Effector memory CD8-positive, alpha-beta T cell (primary cell): ENCODE data around the gene FAM186B.

Experiments used
- ATAC-seq: fragments of 150-1000 bp; cut with Tn5 transposase; replicated peaks from 2 replicates; pipeline ENCODE4 v1.10.0; 2021; ENCODE audit warnings: mild to moderate bottlenecking, moderate library complexity
- DNase-seq, 3 experiments: peaks; one replicate each; pipeline ENCODE4 v3.0.0; 2021
- H3K27ac Mint-ChIP-seq, 2 donors: one replicate each; pipeline ENCODE4 v1.8.0; 2022; ENCODE audit warnings: mild to moderate bottlenecking in 2 of 2, mixed read lengths in 2 of 2, moderate library complexity in 2 of 2
- H3K27me3 Mint-ChIP-seq, 2 donors: one replicate each; pipeline ENCODE4 v1.8.0; 2022; ENCODE audit warnings: mixed read lengths in 2 of 2
- H3K36me3 Mint-ChIP-seq: one replicate; pipeline ENCODE4 v1.8.0; 2022; ENCODE audit warnings: mild to moderate bottlenecking, moderate library complexity, mixed read lengths; ENCODE audit not compliant: insufficient read depth
- H3K4me1 Mint-ChIP-seq, 2 donors: one replicate each; pipeline ENCODE4 v1.8.0; 2022; ENCODE audit warnings: low read depth in 2 of 2, mixed read lengths in 2 of 2
- H3K4me3 Mint-ChIP-seq, 2 donors: one replicate each; pipeline ENCODE4 v1.8.0; 2022; ENCODE audit warnings: mild to moderate bottlenecking in 2 of 2, mixed read lengths in 2 of 2, moderate library complexity in 2 of 2
- H3K9me3 Mint-ChIP-seq, 2 donors: one replicate each; pipeline ENCODE4 v1.8.0; 2022; ENCODE audit warnings: mixed read lengths in 2 of 2

The FAM186B gene

GRCh38 chr12:49565406-49566265 is 39.8 kb downstream of the FAM186B start:
- DNase-seq (no peak), ATAC-seq (no peak)
- H3K36me3 Mint-ChIP-seq = peaks cover 52% of the 10 kb centered on the region
- H3K9me3 Mint-ChIP-seq = no peaks in the 10 kb centered on the region
- H3K4me1 Mint-ChIP-seq = peaks cover 35 to 46% of the 10 kb centered on the region in 2 donors
- peak overlapping the region; percentile 35 to 67 for H3K27ac Mint-ChIP-seq
- H3K27me3 Mint-ChIP-seq = no peaks in the 10 kb centered on the region
- H3K4me3 Mint-ChIP-seq = peak overlapping the region; percentile 18 to 55

- no peaks in the 10 kb centered on the region for H3K27me3 Mint-ChIP-seq
- ATAC-seq = no peak
- peak overlapping the region; percentile 10 to 62 for H3K4me3 Mint-ChIP-seq
- peaks cover 33 to 43% of the 10 kb centered on the region in 2 donors for H3K4me1 Mint-ChIP-seq
- peak overlapping the region in 1 of 2 donors; percentile 35 for H3K27ac Mint-ChIP-seq
- no peak for DNase-seq
- H3K36me3 Mint-ChIP-seq = peaks cover 52% of the 10 kb centered on the region
- no peaks in the 10 kb centered on the region for H3K9me3 Mint-ChIP-seq
Observed at GRCh38 chr12:49564686-49565405, 40.6 kb downstream of the FAM186B start.

- Mint-ChIP-seq H3K4me3 (peak overlapping the region in 1 of 2 donors; percentile 62), H3K9me3 (no peaks in the 10 kb centered on the region), H3K36me3 (peaks cover 55% of the 10 kb centered on the region), H3K4me1 (peaks cover 33 to 43% of the 10 kb centered on the region in 2 donors), H3K27me3 (no peaks in the 10 kb centered on the region), H3K27ac (peak overlapping the region in 1 of 2 donors; percentile 55)
- ATAC-seq (no peak), DNase-seq (no peak)
Observed at GRCh38 chr12:49563951-49564685, 41.3 kb downstream of the FAM186B start.

DNA sequence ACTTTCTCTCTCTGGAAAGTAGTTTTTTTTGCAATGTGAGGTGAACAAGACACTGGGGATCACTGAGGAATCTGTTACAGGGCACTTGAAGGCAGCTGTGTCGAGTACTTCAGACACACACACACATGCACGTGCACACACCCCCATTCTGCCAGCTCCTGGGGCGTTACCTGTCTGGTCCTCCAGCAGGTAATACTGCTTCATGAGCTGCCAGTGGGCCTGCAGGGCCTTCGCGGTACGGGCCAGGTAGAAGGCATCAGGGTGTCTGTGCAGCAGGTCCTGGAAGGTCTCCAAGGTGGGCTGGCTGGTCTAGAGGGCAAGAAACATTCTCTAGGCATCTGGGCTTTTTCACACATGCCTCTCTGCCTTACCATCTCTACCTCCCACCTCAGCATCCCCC is 42.6 kb downstream of the FAM186B start:
- Mint-ChIP-seq H3K27me3 (no peaks in the 10 kb centered on the region), H3K4me3 (no peak overlapping the region), H3K27ac (peak overlapping the region in 1 of 2 donors; percentile 55), H3K4me1 (peaks cover 21 to 33% of the 10 kb centered on the region in 2 donors), H3K36me3 (peaks cover 50% of the 10 kb centered on the region), H3K9me3 (no peaks in the 10 kb centered on the region)
- DNase-seq = no peak
- no peak for ATAC-seq

DNA sequence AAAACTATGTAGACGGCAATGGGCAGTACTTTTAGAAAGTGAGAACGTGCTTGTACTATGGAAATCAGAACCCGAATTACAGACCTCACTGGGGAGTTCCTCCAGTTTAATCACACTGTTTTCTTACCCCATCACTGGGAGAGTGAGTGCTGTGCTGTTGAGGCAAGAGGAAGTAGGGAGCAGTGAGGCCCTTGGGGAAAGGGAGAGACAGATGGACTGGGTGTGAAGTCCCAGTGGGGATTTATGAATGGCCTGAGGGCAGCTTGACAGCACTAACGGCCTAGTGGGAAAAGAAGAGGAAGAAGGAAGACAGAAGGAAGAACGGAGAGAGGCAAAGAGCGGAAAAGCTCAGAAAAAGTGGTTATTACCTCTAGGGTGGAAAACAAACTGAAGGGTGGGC is 43.2 kb downstream of the FAM186B start:
- Mint-ChIP-seq H3K27me3 (no peaks in the 10 kb centered on the region), H3K4me1 (peaks cover 16 to 29% of the 10 kb centered on the region in 2 donors), H3K9me3 (no peaks in the 10 kb centered on the region), H3K36me3 (peaks cover 45% of the 10 kb centered on the region), H3K27ac (no peak overlapping the region), H3K4me3 (no peak overlapping the region)
- ATAC-seq (no peak), DNase-seq (no peak)

DNA sequence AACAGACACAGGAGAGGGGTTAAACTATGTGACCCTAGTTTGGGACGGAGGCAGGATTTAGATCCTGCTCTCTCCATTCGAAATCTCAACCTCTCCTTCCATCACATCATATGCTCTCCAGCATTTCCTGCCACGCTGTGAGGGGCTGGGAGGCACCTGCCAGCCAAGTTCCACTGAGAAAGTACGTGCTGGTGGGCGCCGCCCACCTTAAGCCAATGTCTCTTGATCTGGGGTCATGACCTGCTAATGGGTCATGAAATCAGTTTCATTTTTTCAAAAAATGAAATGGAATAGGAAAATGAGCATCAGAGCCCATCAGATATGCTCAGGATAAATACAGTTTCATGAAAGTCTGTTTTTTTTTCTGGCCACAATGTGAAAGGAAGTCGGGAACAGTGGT is 44.7 kb downstream of the FAM186B start:
- H3K4me1 Mint-ChIP-seq = peaks cover 11 to 26% of the 10 kb centered on the region in 2 donors
- DNase-seq = no peak
- H3K36me3 Mint-ChIP-seq = peaks cover 49% of the 10 kb centered on the region
- H3K4me3 Mint-ChIP-seq = no peak overlapping the region
- no peaks in the 10 kb centered on the region for H3K9me3 Mint-ChIP-seq
- no peaks in the 10 kb centered on the region for H3K27me3 Mint-ChIP-seq
- no peak for ATAC-seq
- H3K27ac Mint-ChIP-seq = peak overlapping the region; percentile 13 to 57

DNA sequence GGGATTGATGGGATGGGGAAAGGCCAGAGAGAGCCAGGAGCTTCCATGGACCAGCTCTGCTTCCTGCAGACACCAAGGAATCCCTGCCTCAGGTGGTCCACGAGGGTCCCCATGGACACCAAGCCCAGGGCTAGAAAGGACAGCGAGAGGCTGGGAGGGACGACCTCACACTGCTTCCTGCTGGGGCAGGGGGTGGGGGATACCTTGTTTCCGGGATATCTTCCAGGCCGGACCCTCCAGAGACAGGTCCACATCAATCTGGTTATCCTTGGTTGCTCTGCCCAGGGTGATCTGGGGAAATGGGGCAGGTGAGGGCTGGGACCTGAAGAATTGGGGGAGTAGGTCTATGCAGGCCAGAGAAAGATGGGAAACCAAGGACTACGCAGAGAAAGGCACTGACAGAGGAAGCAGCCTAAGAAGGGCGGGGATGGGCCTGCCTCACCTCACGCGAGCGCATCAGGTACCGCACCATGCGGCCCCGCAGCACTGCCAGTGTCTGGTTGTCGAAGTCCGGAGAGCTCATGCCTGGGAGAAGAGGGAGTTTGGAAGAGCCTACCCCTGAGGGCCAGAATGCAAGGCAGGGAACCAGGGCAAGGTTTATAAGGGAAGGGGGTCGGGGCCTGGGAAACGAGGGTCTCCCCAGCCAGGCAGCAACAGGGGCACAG is 46.3 kb downstream of the FAM186B start:
- Mint-ChIP-seq H3K27ac (peak overlapping the region; percentile 2 to 64), H3K27me3 (no peaks in the 10 kb centered on the region), H3K4me3 (no peak overlapping the region), H3K4me1 (peaks cover 0 to 13% of the 10 kb centered on the region in 2 donors), H3K36me3 (peaks cover 44% of the 10 kb centered on the region), H3K9me3 (no peaks in the 10 kb centered on the region)
- ATAC-seq = no peak
- no peak for DNase-seq

- Mint-ChIP-seq H3K9me3 (no peaks in the 10 kb centered on the region), H3K4me1 (peaks cover 1 to 12% of the 10 kb centered on the region in 2 donors), H3K27ac (no peak overlapping the region), H3K36me3 (peaks cover 40% of the 10 kb centered on the region), H3K4me3 (no peak overlapping the region), H3K27me3 (no peaks in the 10 kb centered on the region)
- DNase-seq (no peak), ATAC-seq (no peak)
Observed at GRCh38 chr12:49558526-49558925, 46.9 kb downstream of the FAM186B start.

- Mint-ChIP-seq H3K4me3 (no peak overlapping the region), H3K27me3 (no peaks in the 10 kb centered on the region), H3K27ac (no peak overlapping the region), H3K4me1 (peaks cover 6 to 14% of the 10 kb centered on the region in 2 donors), H3K36me3 (peaks cover 36% of the 10 kb centered on the region), H3K9me3 (no peaks in the 10 kb centered on the region)
- ATAC-seq (no peak), DNase-seq (no peak)
Observed at GRCh38 chr12:49557917-49558215, 47.6 kb downstream of the FAM186B start.

GRCh38 chr12:49557187-49557916 is 48.1 kb downstream of the FAM186B start:
- Mint-ChIP-seq H3K4me1 (peaks cover 6 to 14% of the 10 kb centered on the region in 2 donors), H3K36me3 (peaks cover 31% of the 10 kb centered on the region), H3K9me3 (no peaks in the 10 kb centered on the region), H3K27me3 (no peaks in the 10 kb centered on the region), H3K27ac (peak overlapping the region in 1 of 2 donors; percentile 79), H3K4me3 (no peak overlapping the region)
- DNase-seq = no peak
- no peak for ATAC-seq

GRCh38 chr12:49556391-49557186 is 48.9 kb downstream of the FAM186B start:
- peak overlapping the region in 1 of 2 donors; percentile 79 for H3K27ac Mint-ChIP-seq
- H3K36me3 Mint-ChIP-seq = peaks cover 23% of the 10 kb centered on the region
- H3K4me3 Mint-ChIP-seq = no peak overlapping the region
- ATAC-seq (no peak), DNase-seq (no peak)
- H3K9me3 Mint-ChIP-seq = no peaks in the 10 kb centered on the region
- peaks cover 6 to 12% of the 10 kb centered on the region in 2 donors for H3K4me1 Mint-ChIP-seq
- H3K27me3 Mint-ChIP-seq = no peaks in the 10 kb centered on the region
